ENCODE data around the gene CFD. TPM values are rescaled to one million over a fixed set of nuclear protein-coding genes. Genes with fewer than 3 reads are reported as not detected.

Gene CFD
- total and polyA plus RNA-seq, 9 donors: 3.8 to 335 (median 39.2) TPM

- peak in 1 of 5 donors; percentile 12 for DNase-seq
- no peaks in the 10 kb centered on the region for H3K9me3 ChIP-seq
- no peak overlapping the region for H3K4me3 ChIP-seq
- WGBS, 3 donors: 86 to 92% (median 88%) methylated on average over 12 of the region's 12 CpGs
- intact Hi-C loops (cut with DNase I): loop anchor here in 3 of 4 donors (5.0 to 10.0 kb wide), 2 partner anchors 67 to 130 kb away; partner anchors contain the start of gene WDR18 (in 2 of the 3)
- TF ChIP-seq CTCF (IDR thresholded peaks at IDR 0.05): no peak
- TF ChIP-seq POLR2A (IDR thresholded peaks at IDR 0.05): no peak
- no peak for TF ChIP-seq EP300 (IDR thresholded peaks at IDR 0.05)
- H3K27ac ChIP-seq: no peak overlapping the region
- H3K27me3 ChIP-seq: no peaks in the 10 kb centered on the region
- no peaks in the 10 kb centered on the region for H3K36me3 ChIP-seq
- peaks cover 7% of the 10 kb centered on the region for H3K4me1 ChIP-seq (ENCODE audit: insufficient read depth)
Measured at GRCh38 chr19:855142-855541, 4.3 kb upstream of the CFD start.

GRCh38 chr19:855566-856120 is 3.8 kb upstream of the CFD start:
- intact Hi-C loops (cut with DNase I): loop anchor here in 3 of 4 donors (5.0 to 10.0 kb wide), 2 partner anchors 67 to 129 kb away; partner anchors contain the start of gene WDR18 (in 2 of the 3)
- H3K4me3 ChIP-seq: no peak overlapping the region
- peaks cover 2% of the 10 kb centered on the region for H3K27me3 ChIP-seq
- H3K4me1 ChIP-seq (ENCODE audit: insufficient read depth): peaks cover 7% of the 10 kb centered on the region
- TF ChIP-seq CTCF (IDR thresholded peaks at IDR 0.05) (no peak), POLR2A (IDR thresholded peaks at IDR 0.05) (no peak), EP300 (IDR thresholded peaks at IDR 0.05) (no peak)
- DNase-seq: peak in 2 of 5 donors; percentile 22 to 35
- no peak overlapping the region for H3K27ac ChIP-seq
- H3K9me3 ChIP-seq: no peaks in the 10 kb centered on the region
- no peaks in the 10 kb centered on the region for H3K36me3 ChIP-seq
- 67 to 80% (median 78%) methylated on average over 16 to 40 of the region's 40 CpGs for WGBS, 3 donors

- TF ChIP-seq POLR2A (IDR thresholded peaks at IDR 0.05): no peak
- TF ChIP-seq EP300 (IDR thresholded peaks at IDR 0.05): no peak
- TF ChIP-seq CTCF (IDR thresholded peaks at IDR 0.05): no peak
- WGBS, 3 donors: 77 to 84% (median 78%) methylated on average over 9 of the region's 9 CpGs
- Histone ChIP-seq H3K36me3 (no peaks in the 10 kb centered on the region), H3K9me3 (no peaks in the 10 kb centered on the region), H3K27me3 (peaks cover 4% of the 10 kb centered on the region), H3K4me3 (no peak overlapping the region), H3K4me1 (ENCODE audit: insufficient read depth) (peaks cover 9% of the 10 kb centered on the region), H3K27ac (no peak overlapping the region)
- intact Hi-C loops (cut with DNase I): loop anchor here in 3 of 4 donors (2.0 to 10.0 kb wide), 3 partner anchors 61 to 127 kb away; partner anchors contain the start of gene WDR18 (in 2 of the 3)
- DNase-seq: no peak
Measured at GRCh38 chr19:858284-858683, 1.2 kb upstream of the CFD start.

GRCh38 chr19:861141-861755 is 1.8 kb downstream of the CFD start:
- Histone ChIP-seq H3K36me3 (no peaks in the 10 kb centered on the region), H3K9me3 (no peaks in the 10 kb centered on the region), H3K27me3 (peaks cover 4% of the 10 kb centered on the region), H3K4me3 (no peak overlapping the region), H3K4me1 (ENCODE audit: insufficient read depth) (peaks cover 9% of the 10 kb centered on the region), H3K27ac (no peak overlapping the region)
- 37 to 41% (median 39%) methylated on average over 23 to 35 of the region's 35 CpGs for whole genome bisulfite sequencing, 3 donors
- TF ChIP-seq EP300 (IDR thresholded peaks at IDR 0.05): no peak
- no peak for TF ChIP-seq POLR2A (IDR thresholded peaks at IDR 0.05)
- TF ChIP-seq CTCF (IDR thresholded peaks at IDR 0.05): no peak
- no peak for DNase-seq
- intact Hi-C loops (cut with DNase I): loop anchor here in 1 of 4 donors (5.0 kb wide), 1 partner anchor 121 kb away; the partner anchor contains the start of gene WDR18

Measured in ovary (tissue), 9 donors.